GM12892 (cell line): ENCODE results near the gene NEK6.

Experiments used
- DNase-seq: peaks from one replicate; pipeline ENCODE4 v3.0.0; 2011; ENCODE audit not compliant: insufficient read length
- FAIRE-seq: peaks from 2 replicates; lab custom pipeline; 2011; peaks lifted over from hg19 to GRCh38; lab: Jason Lieb, UNC
- POLR2A ChIP-seq: IDR thresholded peaks from 2 replicates; pipeline ENCODE4 v1.6.1; 2011; ENCODE audit warnings: low read depth, low read length, control low read depth
- POLR2AphosphoS5 ChIP-seq: IDR thresholded peaks from 2 replicates; pipeline ENCODE4 v1.6.1; 2011; ENCODE audit warnings: low read depth, low read length, control low read depth
- TAF1 ChIP-seq: IDR thresholded peaks from 2 replicates; pipeline ENCODE4 v1.6.1; 2011; ENCODE audit warnings: low read depth, mild to moderate bottlenecking, control low read depth, low read length, borderline replicate concordance

Gene NEK6

GRCh38 chr9:124254261-124254682, 3.5 kb upstream of the NEK6 start:
- FAIRE-seq (peak; percentile 86), DNase-seq (peak; percentile 54)
- TF ChIP-seq TAF1: peak; percentile 30; the same call in 1 of the 2 replicates
- no peak for TF ChIP-seq POLR2A

GRCh38 chr9:124255222-124255621, 2.5 kb upstream of the NEK6 start:
- no peak for DNase-seq

GRCh38 chr9:124256517-124257069, 1.2 kb upstream of the NEK6 start:
- TF ChIP-seq POLR2AphosphoS5: no peak
- no peak for TF ChIP-seq TAF1
- TF ChIP-seq POLR2A: no peak
- DNase-seq (no peak), FAIRE-seq (no peak)

More at GRCh38 chr9:124255222-124255621, 2.5 kb upstream of the NEK6 start:
- TF ChIP-seq POLR2AphosphoS5 (no peak), TAF1 (no peak), POLR2A (no peak)
- FAIRE-seq: no peak

- DNase-seq: no peak
- no peak for FAIRE-seq
- TF ChIP-seq POLR2A: peak; percentile 70; the same call in 1 of the 2 replicates
- TF ChIP-seq POLR2AphosphoS5: peak; percentile 43
- TF ChIP-seq TAF1: peak; percentile 81
Measured at GRCh38 chr9:124257070-124257843, 492 bp upstream of the NEK6 start.

- FAIRE-seq: no peak
- no peak for DNase-seq
- TF ChIP-seq POLR2AphosphoS5 (peak; percentile 11), TAF1 (no peak)
Measured at GRCh38 chr9:124258607-124259157, 933 bp downstream of the NEK6 start.

GRCh38 chr9:124259158-124259808, 1.5 kb downstream of the NEK6 start:
- TF ChIP-seq POLR2A (no peak), POLR2AphosphoS5 (no peak), TAF1 (no peak)
- FAIRE-seq: no peak
- no peak for DNase-seq

- DNase-seq (no peak), FAIRE-seq (peak; percentile 70)
- TF ChIP-seq POLR2A (peak; percentile 39), POLR2AphosphoS5 (no peak; the same call in 1 of the 2 replicates), TAF1 (no peak)
Measured at GRCh38 chr9:124260769-124261603, 3.2 kb downstream of the NEK6 start.

GRCh38 chr9:124261736-124262648, 4.2 kb downstream of the NEK6 start:
- TF ChIP-seq POLR2AphosphoS5: no peak; the same call in 1 of the 2 replicates
- TF ChIP-seq POLR2A: no peak
- no peak for TF ChIP-seq TAF1
- FAIRE-seq (no peak), DNase-seq (no peak)

GRCh38 chr9:124262649-124262972, 4.9 kb downstream of the NEK6 start:
- FAIRE-seq: no peak
- DNase-seq: no peak
- TF ChIP-seq POLR2A (no peak), POLR2AphosphoS5 (no peak)

- DNase-seq (no peak), FAIRE-seq (no peak)
- TF ChIP-seq POLR2A: no peak
- TF ChIP-seq POLR2AphosphoS5: no peak
- no peak for TF ChIP-seq TAF1
Measured at GRCh38 chr9:124263213-124263612, 5.5 kb downstream of the NEK6 start.
